ENCODE results near the gene CMSS1. TPM values are rescaled to one million over a fixed set of nuclear protein-coding genes. Genes with fewer than 3 reads are reported as not detected.

Gene CMSS1
- total RNA-seq, 4 donors from 2014 or later: 23.2 to 89.5 (median 67.6) TPM

DNA sequence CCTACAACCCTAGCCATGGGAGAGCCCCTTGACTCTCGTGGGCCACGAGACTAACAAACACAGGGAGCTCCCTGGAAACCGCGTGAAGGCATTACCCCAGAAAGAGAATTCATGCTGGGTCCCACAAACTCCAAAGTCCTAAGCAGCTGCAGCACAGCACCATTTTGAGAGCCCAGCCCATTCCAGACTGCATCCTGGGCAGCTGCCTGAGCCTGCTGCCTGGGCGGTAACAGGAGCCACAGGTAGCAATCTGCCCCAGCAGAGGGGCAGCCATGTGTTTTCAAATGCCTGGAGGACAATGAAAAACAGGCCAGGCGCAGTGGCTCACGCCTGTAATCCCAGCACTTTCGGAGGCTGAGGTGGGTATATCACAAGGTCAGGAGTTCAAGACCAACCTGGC lies 380.2 kb downstream of the CMSS1 start:
- in situ Hi-C loops (cut with MboI; ENCODE audit: low sequenced_read_pairs in 4 of 4): no loop called here

DNA sequence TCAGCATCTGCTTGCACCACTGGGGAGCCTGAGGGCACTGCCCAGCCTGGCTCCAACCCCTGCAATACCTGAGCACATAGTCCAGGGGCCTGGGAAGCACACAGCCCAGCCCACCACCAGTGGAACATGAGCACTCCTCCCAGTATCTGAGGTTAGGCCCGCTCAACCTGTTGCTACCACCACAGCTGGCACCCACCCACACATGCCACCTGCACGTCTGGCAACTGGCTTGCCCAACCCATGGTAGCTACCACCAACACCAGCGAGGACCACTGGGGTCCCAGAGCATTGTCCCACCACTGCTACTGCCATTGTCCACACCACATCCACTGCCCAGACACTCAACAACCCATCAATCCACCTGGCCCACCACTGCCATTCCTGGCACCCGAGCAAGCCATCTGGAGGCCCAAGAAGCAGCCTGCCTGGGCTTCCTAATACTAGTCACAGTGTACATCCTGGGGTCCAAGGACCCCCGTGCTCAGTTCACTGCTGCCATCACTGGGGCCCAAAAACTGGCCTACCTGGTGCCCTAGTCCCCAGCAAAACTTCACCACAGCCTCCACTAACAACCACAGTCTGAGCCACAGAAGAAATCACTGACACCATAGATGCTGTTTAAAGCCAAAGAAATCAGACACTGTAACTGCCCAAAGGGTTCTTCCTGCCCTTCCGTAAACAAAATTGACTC lies 381.1 kb downstream of the CMSS1 start:
- Histone ChIP-seq H3K36me3 (no peaks in the 10 kb centered on the region), H3K27ac (no peak overlapping the region), H3K9me3 (no peaks in the 10 kb centered on the region), H3K27me3 (no peaks in the 10 kb centered on the region), H3K4me3 (no peak overlapping the region), H3K4me1 (no peaks in the 10 kb centered on the region)
- DNase-seq: no peak
- intact Hi-C loops (cut with DNase I; ENCODE audit: low total_unique reads) (no loop called here), in situ Hi-C loops (cut with MboI; ENCODE audit: low sequenced_read_pairs in 4 of 4) (no loop called here)
- ATAC-seq: no peak
- TF ChIP-seq, protein P1, sequence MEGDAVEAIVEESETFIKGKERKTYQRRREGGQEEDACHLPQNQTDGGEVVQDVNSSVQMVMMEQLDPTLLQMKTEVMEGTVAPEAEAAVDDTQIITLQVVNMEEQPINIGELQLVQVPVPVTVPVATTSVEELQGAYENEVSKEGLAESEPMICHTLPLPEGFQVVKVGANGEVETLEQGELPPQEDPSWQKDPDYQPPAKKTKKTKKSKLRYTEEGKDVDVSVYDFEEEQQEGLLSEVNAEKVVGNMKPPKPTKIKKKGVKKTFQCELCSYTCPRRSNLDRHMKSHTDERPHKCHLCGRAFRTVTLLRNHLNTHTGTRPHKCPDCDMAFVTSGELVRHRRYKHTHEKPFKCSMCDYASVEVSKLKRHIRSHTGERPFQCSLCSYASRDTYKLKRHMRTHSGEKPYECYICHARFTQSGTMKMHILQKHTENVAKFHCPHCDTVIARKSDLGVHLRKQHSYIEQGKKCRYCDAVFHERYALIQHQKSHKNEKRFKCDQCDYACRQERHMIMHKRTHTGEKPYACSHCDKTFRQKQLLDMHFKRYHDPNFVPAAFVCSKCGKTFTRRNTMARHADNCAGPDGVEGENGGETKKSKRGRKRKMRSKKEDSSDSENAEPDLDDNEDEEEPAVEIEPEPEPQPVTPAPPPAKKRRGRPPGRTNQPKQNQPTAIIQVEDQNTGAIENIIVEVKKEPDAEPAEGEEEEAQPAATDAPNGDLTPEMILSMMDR (IDR thresholded peaks at IDR 0.05 in 4 of 5, conservative IDR thresholded peaks at IDR 0.05 in 1 of 5): no peak
- TF ChIP-seq POLR2A (IDR thresholded peaks at IDR 0.05): no peak

More for the DNA sequence above, 380.2 kb downstream of the CMSS1 start:
- intact Hi-C loops (cut with DNase I; ENCODE audit: low total_unique reads): no loop called here
- Histone ChIP-seq H3K9me3 (no peaks in the 10 kb centered on the region), H3K27ac (no peak overlapping the region), H3K4me3 (no peak overlapping the region), H3K4me1 (no peaks in the 10 kb centered on the region), H3K36me3 (no peaks in the 10 kb centered on the region), H3K27me3 (no peaks in the 10 kb centered on the region)
- ATAC-seq (no peak), DNase-seq (no peak)
- TF ChIP-seq POLR2A (IDR thresholded peaks at IDR 0.05): no peak
- TF ChIP-seq, protein P1 (IDR thresholded peaks at IDR 0.05 in 4 of 5, conservative IDR thresholded peaks at IDR 0.05 in 1 of 5): no peak

GRCh38 chr3:100205171-100205570 lies 387.5 kb downstream of the CMSS1 start:
- Histone ChIP-seq H3K4me3 (no peak overlapping the region), H3K36me3 (no peaks in the 10 kb centered on the region), H3K4me1 (peaks cover 6% of the 10 kb centered on the region in 2 donors), H3K27ac (no peak overlapping the region), H3K27me3 (no peaks in the 10 kb centered on the region), H3K9me3 (no peaks in the 10 kb centered on the region)
- ATAC-seq: no peak
- TF ChIP-seq, protein P1 (IDR thresholded peaks at IDR 0.05 in 4 of 5, conservative IDR thresholded peaks at IDR 0.05 in 1 of 5): no peak
- no peak for TF ChIP-seq POLR2A (IDR thresholded peaks at IDR 0.05)
- in situ Hi-C loops (cut with MboI; ENCODE audit: low sequenced_read_pairs in 4 of 4): no loop called here
- DNase-seq: no peak
- intact Hi-C loops (cut with DNase I; ENCODE audit: low total_unique reads): no loop called here

GRCh38 chr3:100206687-100207086 lies 389.0 kb downstream of the CMSS1 start:
- Histone ChIP-seq H3K4me1 (peaks cover 17 to 21% of the 10 kb centered on the region in 2 donors), H3K27me3 (no peaks in the 10 kb centered on the region), H3K4me3 (no peak overlapping the region), H3K9me3 (no peaks in the 10 kb centered on the region), H3K36me3 (no peaks in the 10 kb centered on the region), H3K27ac (no peak overlapping the region)
- intact Hi-C loops (cut with DNase I; ENCODE audit: low total_unique reads): no loop called here
- DNase-seq (no peak), ATAC-seq (no peak)
- in situ Hi-C loops (cut with MboI; ENCODE audit: low sequenced_read_pairs in 4 of 4): no loop called here
- no peak for TF ChIP-seq POLR2A (IDR thresholded peaks at IDR 0.05)
- TF ChIP-seq, protein P1 (IDR thresholded peaks at IDR 0.05 in 4 of 5, conservative IDR thresholded peaks at IDR 0.05 in 1 of 5): no peak

DNA sequence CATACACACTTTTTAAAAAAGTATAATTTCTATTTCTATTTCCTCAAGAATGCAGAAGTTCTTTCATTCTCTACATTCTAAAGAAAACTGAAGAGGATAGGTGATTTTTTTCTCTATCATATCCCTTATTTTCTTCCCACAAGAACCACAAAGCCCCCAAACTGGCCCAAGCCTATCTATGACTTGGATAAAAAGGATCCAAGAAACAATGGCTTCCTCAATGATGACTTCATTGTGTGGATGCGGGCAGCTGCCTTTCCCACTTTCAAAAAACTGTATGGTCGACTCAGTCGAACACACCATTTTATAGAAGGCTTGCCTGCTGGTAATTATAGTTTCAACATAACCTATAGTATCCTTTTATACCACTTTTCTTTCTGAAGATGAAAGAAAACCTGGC lies 390.2 kb downstream of the CMSS1 start:
- H3K9me3 ChIP-seq: no peaks in the 10 kb centered on the region
- intact Hi-C loops (cut with DNase I; ENCODE audit: low total_unique reads): no loop called here
- H3K4me1 ChIP-seq: peaks cover 17 to 22% of the 10 kb centered on the region in 2 donors
- TF ChIP-seq, protein P1 (IDR thresholded peaks at IDR 0.05 in 4 of 5, conservative IDR thresholded peaks at IDR 0.05 in 1 of 5): no peak
- no peak for TF ChIP-seq POLR2A (IDR thresholded peaks at IDR 0.05)
- ATAC-seq: no peak
- DNase-seq: no peak
- H3K27ac ChIP-seq: no peak overlapping the region
- no peak overlapping the region for H3K4me3 ChIP-seq
- H3K27me3 ChIP-seq: no peaks in the 10 kb centered on the region
- in situ Hi-C loops (cut with MboI; ENCODE audit: low sequenced_read_pairs in 4 of 4): no loop called here
- H3K36me3 ChIP-seq: no peaks in the 10 kb centered on the region
